Stomach (tissue), 9 donors: Measurements from ENCODE around the gene CFAP65. TPM values are rescaled to one million over a fixed set of nuclear protein-coding genes. Genes with fewer than 3 reads are reported as not detected.
A peak's percentile ranks its signal among the peaks of the same experiment; 100 is the strongest.

Experiments
- DNase-seq, 2 donors: peaks; one replicate each; pipeline versions ENCODE4 v3.0.0 to v3.0.0-alpha.2; 2013 to 2019
- H3K27ac ChIP-seq, 5 donors: fragments of 200-600 bp in 4 of 5; sonication (generic) in 4 of 5; one replicate each; pipeline ENCODE4 v1.5.1; 2013 to 2019; ENCODE audit warnings: mild to moderate bottlenecking in 1 of 5, moderate library complexity in 1 of 5
- H3K27me3 ChIP-seq, 3 donors: fragments of 200-600 bp; sonication (generic); one replicate each; pipeline ENCODE4 v1.5.1; 2017 to 2019; ENCODE audit warnings: mixed run types in 1 of 3
- H3K36me3 ChIP-seq, 4 donors: fragments of 200-600 bp; sonication (generic); 1 replicate in 3 of 4; 2 replicates in 1 of 4; pipeline ENCODE4 v1.5.1; 2016 to 2019
- H3K4me1 ChIP-seq, 4 donors: fragments of 200-600 bp; sonication (generic); one replicate each; pipeline ENCODE4 v1.5.1; 2016 to 2019
- H3K4me3 ChIP-seq, 4 donors: fragments of 200-600 bp; sonication (generic) in 3 of 4; one replicate each; pipeline ENCODE4 v1.5.1; 2016 to 2019; ENCODE audit warnings: mild to moderate bottlenecking in 1 of 4
- H3K9me3 ChIP-seq, 4 donors: fragments of 200-600 bp; sonication (generic); one replicate each; pipeline ENCODE4 v1.5.1; 2016 to 2019
- EP300 ChIP-seq: sonication (generic); formaldehyde crosslinking; IDR thresholded peaks from one replicate; pipeline ENCODE4 v1.6.1; 2017; ENCODE audit warnings: antibody characterized with exemption
- POLR2A ChIP-seq, 4 donors: fragments of 450-650 bp; IDR thresholded peaks; one replicate each; pipeline ENCODE4 v1.6.1; 2016; ENCODE audit warnings: antibody characterized with exemption in 4 of 4, control low read depth in 2 of 4, mild to moderate bottlenecking in 1 of 4, moderate library complexity in 1 of 4
- POLR2AphosphoS5 ChIP-seq, 3 donors: sonication (generic); formaldehyde crosslinking; IDR thresholded peaks; one replicate each; pipeline ENCODE4 v1.6.1; 2016; ENCODE audit warnings: antibody characterized with exemption in 3 of 3
- WGBS, 5 donors: extraction: QIAGEN DNeasy Blood & Tissue Kit in 3 of 5; methylation state at CpG; one replicate each; pipeline versions ENCODE4 v1.1.5 to v1.1.7; 2013 to 2018; 5-methylcytosine and 5-hydroxymethylcytosine counted together
- intact Hi-C: fragments of 100-400 bp; cut with DNase I; formaldehyde crosslinking; loops from one replicate; pipeline ENCODE4 v1.15.1; 2023; ENCODE audit warnings: low total_unique reads
- polyA plus RNA-seq, 3 donors: library from polyadenylated mRNA; stranded (reverse); fragments of 200-250 nt; gene quantifications; one replicate each; pipeline ENCODE4 v1.2.3, GENCODE V29; 2013
- total RNA-seq, 5 donors: library from RNA; depleted of rRNA; stranded (reverse); fragments of >200 nt; gene quantifications; one replicate each; pipeline versions ENCODE4 v1.1.0 to v1.2.3, GENCODE V29; 2014 to 2016
- TF ChIP-seq, protein P1 (sequence below), 7 experiments: fragments of 450-650 bp in 4 of 7; fragments of 200-600 bp in 3 of 7; sonication (generic) in 3 of 7; IDR thresholded peaks; one replicate each; pipeline ENCODE4 v1.5.1; 2016 to 2019; ENCODE audit warnings: antibody characterized with exemption in 7 of 7, control low read depth in 2 of 7, mild to moderate bottlenecking in 1 of 7
- donor health status: healthy with polysubstance abuse.
- donor health status: Bipolar disorder and iron deficiency.
- donor health status: healthy.

CFAP65 gene
- total and polyA plus RNA-seq, 8 donors, result 0.10 to 2.6 TPM; not detected in 6

- Histone ChIP-seq H3K4me3 (no peak overlapping the region), H3K9me3 (no peaks in the 10 kb centered on the region), H3K27ac (peak overlapping the region in 3 of 5 donors; percentile 3 to 93 (median 18)), H3K27me3 (peaks cover 27 to 100% (median 74%) of the 10 kb centered on the region in 3 donors), H3K4me1 (peaks cover 24 to 76% (median 64%) of the 10 kb centered on the region in 4 donors), H3K36me3 (no peaks in the 10 kb centered on the region)
- 50 to 69% (median 54%) methylated on average over 7 to 10 of the region's 10 CpGs for WGBS, 5 donors
- DNase-seq, result no peak
- TF ChIP-seq, protein P1, sequence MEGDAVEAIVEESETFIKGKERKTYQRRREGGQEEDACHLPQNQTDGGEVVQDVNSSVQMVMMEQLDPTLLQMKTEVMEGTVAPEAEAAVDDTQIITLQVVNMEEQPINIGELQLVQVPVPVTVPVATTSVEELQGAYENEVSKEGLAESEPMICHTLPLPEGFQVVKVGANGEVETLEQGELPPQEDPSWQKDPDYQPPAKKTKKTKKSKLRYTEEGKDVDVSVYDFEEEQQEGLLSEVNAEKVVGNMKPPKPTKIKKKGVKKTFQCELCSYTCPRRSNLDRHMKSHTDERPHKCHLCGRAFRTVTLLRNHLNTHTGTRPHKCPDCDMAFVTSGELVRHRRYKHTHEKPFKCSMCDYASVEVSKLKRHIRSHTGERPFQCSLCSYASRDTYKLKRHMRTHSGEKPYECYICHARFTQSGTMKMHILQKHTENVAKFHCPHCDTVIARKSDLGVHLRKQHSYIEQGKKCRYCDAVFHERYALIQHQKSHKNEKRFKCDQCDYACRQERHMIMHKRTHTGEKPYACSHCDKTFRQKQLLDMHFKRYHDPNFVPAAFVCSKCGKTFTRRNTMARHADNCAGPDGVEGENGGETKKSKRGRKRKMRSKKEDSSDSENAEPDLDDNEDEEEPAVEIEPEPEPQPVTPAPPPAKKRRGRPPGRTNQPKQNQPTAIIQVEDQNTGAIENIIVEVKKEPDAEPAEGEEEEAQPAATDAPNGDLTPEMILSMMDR (IDR thresholded peaks at IDR 0.05), result no peak
- TF ChIP-seq POLR2A (IDR thresholded peaks at IDR 0.05) (no peak), POLR2AphosphoS5 (IDR thresholded peaks at IDR 0.05) (no peak)
- intact Hi-C loops, result no loop called here
These were observed 42.1 kb downstream of the CFAP65 start for GRCh38 chr2:218999021-218999880.

DNA sequence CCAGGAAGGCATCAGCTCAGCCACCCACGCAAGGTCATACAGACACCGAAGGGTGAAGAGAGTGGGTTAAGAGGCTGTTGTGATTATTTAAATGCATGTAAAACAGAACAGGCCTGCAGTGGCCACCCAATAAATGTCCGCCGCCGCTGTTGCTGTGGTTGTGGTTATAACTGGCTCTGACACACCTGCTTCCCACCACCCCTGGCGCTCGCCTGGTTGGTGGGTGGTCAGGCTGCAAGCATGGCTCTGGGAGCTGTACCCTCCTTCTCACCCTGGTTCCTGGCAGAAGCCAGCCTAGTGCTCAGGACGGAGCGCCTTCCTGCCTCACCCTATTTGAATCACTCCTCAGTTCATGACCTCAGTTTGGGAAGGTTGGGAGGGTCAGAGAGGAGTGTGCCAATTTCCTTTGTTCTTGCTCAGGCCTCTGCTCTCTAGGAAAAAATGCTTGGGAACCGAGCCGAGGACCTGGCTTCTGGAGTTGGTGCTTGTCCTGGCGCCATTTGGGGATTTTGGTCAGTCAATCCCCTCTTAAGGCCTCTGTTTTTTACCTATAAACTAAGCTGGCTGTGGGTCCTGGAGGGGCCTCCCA lies 42.8 kb downstream of the CFAP65 start:
- DNase-seq, result no peak
- TF ChIP-seq POLR2AphosphoS5 (IDR thresholded peaks at IDR 0.05) (peak in 1 of 3 donors; percentile 9), POLR2A (IDR thresholded peaks at IDR 0.05) (no peak)
- peaks cover 29 to 81% (median 70%) of the 10 kb centered on the region in 4 donors for H3K4me1 ChIP-seq
- H3K27ac ChIP-seq, result peak overlapping the region in 2 of 5 donors; percentile 18 to 27
- H3K4me3 ChIP-seq, result no peak overlapping the region
- no peaks in the 10 kb centered on the region for H3K9me3 ChIP-seq
- WGBS, 5 donors, result 48 to 73% (median 53%) methylated on average over 12 of the region's 12 CpGs
- intact Hi-C loops, result no loop called here
- peaks cover 33 to 100% (median 74%) of the 10 kb centered on the region in 3 donors for H3K27me3 ChIP-seq
- H3K36me3 ChIP-seq, result no peaks in the 10 kb centered on the region

- DNase-seq, result no peak
- H3K9me3 ChIP-seq, result no peaks in the 10 kb centered on the region
- TF ChIP-seq POLR2A (IDR thresholded peaks at IDR 0.05) (no peak), POLR2AphosphoS5 (IDR thresholded peaks at IDR 0.05) (no peak), EP300 (no peak)
- TF ChIP-seq, protein P1 (IDR thresholded peaks at IDR 0.05), result no peak
- WGBS, 5 donors, result 12 to 32% (median 23%) methylated on average over 2 of the region's 2 CpGs
- no peaks in the 10 kb centered on the region for H3K36me3 ChIP-seq
- intact Hi-C loops, result no loop called here
- H3K27me3 ChIP-seq, result peaks cover 33 to 100% (median 74%) of the 10 kb centered on the region in 3 donors
- no peak overlapping the region for H3K27ac ChIP-seq
- no peak overlapping the region for H3K4me3 ChIP-seq
- peaks cover 29 to 81% (median 71%) of the 10 kb centered on the region in 4 donors for H3K4me1 ChIP-seq
These were observed 43.6 kb downstream of the CFAP65 start for GRCh38 chr2:218997731-218998130.

GRCh38 chr2:218996937-218997336 lies 44.4 kb downstream of the CFAP65 start:
- TF ChIP-seq EP300 (no peak), POLR2A (IDR thresholded peaks at IDR 0.05) (no peak), POLR2AphosphoS5 (IDR thresholded peaks at IDR 0.05) (no peak)
- TF ChIP-seq, protein P1 (IDR thresholded peaks at IDR 0.05), result no peak
- H3K36me3 ChIP-seq, result no peaks in the 10 kb centered on the region
- peak overlapping the region; percentile 49 to 89 (median 79) for H3K27ac ChIP-seq
- 22 to 41% (median 26%) methylated on average over 3 to 4 of the region's 4 CpGs for WGBS, 5 donors
- peak; percentile 57 to 60 for DNase-seq
- H3K4me3 ChIP-seq, result peak overlapping the region in 1 of 4 donors; percentile 45
- no peaks in the 10 kb centered on the region for H3K9me3 ChIP-seq
- H3K4me1 ChIP-seq, result peaks cover 21 to 76% (median 65%) of the 10 kb centered on the region in 4 donors
- H3K27me3 ChIP-seq, result peaks cover 31 to 100% (median 74%) of the 10 kb centered on the region in 3 donors
- intact Hi-C loops, result no loop called here
